HEK293 (cell line): ENCODE data around the gene SPEF1.

Source experiments
- ZNF114 ChIP-seq: fragments of 450-650 bp; formaldehyde crosslinking; IDR thresholded peaks from 2 replicates; pipeline ENCODE4 v1.5.0; 2017; ENCODE audit warnings: missing biosample characterization, missing genetic modification characterization
- ZNF571 ChIP-seq: fragments of 450-650 bp; formaldehyde crosslinking; IDR thresholded peaks from 2 replicates; pipeline ENCODE4 v1.5.0; 2017; ENCODE audit warnings: missing biosample characterization, missing genetic modification characterization
- TF ChIP-seq, protein P1 (sequence below): fragments of 450-650 bp; formaldehyde crosslinking; IDR thresholded peaks from 2 replicates; pipeline ENCODE4 v1.5.1; 2016; ENCODE audit warnings: missing biosample characterization, missing genetic modification characterization
- TF ChIP-seq, protein P2 (sequence below): fragments of 450-650 bp; formaldehyde crosslinking; IDR thresholded peaks from 2 replicates; pipeline ENCODE4 v1.5.1; 2016; ENCODE audit warnings: missing biosample characterization, missing genetic modification characterization
- TF ChIP-seq, protein P3 (sequence below): fragments of 450-650 bp; formaldehyde crosslinking; IDR thresholded peaks from 2 replicates; pipeline ENCODE4 v1.5.1; 2016; ENCODE audit warnings: missing biosample characterization, missing genetic modification characterization
- TF ChIP-seq, protein P4 (sequence below): fragments of 450-650 bp; formaldehyde crosslinking; IDR thresholded peaks from 2 replicates; pipeline ENCODE4 v1.5.1; 2016; ENCODE audit warnings: missing biosample characterization, missing genetic modification characterization
- TF ChIP-seq, protein P5 (sequence below): fragments of 450-650 bp; formaldehyde crosslinking; IDR thresholded peaks from 2 replicates; pipeline ENCODE4 v1.5.1; 2017; ENCODE audit warnings: missing biosample characterization, missing genetic modification characterization

DNA sequence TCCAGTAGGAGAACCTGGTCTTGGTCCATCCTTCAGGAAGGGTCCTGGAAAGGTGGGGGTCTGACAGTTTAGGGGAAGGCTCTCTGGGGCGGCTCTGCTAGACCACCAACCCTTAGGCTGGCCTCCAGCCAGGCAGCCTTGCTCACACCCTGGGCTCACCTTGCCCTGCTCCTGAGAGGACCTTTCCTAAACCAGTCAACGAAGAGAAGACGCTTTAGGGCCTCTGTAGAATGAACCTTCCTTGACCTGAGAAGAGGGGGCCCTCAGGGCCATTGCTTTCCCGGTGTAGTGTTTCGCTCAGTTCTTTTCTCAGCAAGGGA lies 15.9 kb upstream of the SPEF1 start:
- TF ChIP-seq, protein P1, sequence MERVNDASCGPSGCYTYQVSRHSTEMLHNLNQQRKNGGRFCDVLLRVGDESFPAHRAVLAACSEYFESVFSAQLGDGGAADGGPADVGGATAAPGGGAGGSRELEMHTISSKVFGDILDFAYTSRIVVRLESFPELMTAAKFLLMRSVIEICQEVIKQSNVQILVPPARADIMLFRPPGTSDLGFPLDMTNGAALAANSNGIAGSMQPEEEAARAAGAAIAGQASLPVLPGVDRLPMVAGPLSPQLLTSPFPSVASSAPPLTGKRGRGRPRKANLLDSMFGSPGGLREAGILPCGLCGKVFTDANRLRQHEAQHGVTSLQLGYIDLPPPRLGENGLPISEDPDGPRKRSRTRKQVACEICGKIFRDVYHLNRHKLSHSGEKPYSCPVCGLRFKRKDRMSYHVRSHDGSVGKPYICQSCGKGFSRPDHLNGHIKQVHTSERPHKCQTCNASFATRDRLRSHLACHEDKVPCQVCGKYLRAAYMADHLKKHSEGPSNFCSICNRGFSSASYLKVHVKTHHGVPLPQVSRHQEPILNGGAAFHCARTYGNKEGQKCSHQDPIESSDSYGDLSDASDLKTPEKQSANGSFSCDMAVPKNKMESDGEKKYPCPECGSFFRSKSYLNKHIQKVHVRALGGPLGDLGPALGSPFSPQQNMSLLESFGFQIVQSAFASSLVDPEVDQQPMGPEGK (tag by site-specific recombination): no peak
- no peak for TF ChIP-seq ZNF114 (tag by site-specific recombination)
- TF ChIP-seq, protein P2, sequence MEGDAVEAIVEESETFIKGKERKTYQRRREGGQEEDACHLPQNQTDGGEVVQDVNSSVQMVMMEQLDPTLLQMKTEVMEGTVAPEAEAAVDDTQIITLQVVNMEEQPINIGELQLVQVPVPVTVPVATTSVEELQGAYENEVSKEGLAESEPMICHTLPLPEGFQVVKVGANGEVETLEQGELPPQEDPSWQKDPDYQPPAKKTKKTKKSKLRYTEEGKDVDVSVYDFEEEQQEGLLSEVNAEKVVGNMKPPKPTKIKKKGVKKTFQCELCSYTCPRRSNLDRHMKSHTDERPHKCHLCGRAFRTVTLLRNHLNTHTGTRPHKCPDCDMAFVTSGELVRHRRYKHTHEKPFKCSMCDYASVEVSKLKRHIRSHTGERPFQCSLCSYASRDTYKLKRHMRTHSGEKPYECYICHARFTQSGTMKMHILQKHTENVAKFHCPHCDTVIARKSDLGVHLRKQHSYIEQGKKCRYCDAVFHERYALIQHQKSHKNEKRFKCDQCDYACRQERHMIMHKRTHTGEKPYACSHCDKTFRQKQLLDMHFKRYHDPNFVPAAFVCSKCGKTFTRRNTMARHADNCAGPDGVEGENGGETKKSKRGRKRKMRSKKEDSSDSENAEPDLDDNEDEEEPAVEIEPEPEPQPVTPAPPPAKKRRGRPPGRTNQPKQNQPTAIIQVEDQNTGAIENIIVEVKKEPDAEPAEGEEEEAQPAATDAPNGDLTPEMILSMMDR (tag by site-specific recombination): no peak
- TF ChIP-seq, protein P3, sequence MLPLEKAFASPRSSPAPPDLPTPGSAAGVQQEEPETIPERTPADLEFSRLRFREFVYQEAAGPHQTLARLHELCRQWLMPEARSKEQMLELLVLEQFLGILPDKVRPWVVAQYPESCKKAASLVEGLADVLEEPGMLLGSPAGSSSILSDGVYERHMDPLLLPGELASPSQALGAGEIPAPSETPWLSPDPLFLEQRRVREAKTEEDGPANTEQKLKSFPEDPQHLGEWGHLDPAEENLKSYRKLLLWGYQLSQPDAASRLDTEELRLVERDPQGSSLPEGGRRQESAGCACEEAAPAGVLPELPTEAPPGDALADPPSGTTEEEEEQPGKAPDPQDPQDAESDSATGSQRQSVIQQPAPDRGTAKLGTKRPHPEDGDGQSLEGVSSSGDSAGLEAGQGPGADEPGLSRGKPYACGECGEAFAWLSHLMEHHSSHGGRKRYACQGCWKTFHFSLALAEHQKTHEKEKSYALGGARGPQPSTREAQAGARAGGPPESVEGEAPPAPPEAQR (tag by site-specific recombination): no peak
- TF ChIP-seq, protein P4, sequence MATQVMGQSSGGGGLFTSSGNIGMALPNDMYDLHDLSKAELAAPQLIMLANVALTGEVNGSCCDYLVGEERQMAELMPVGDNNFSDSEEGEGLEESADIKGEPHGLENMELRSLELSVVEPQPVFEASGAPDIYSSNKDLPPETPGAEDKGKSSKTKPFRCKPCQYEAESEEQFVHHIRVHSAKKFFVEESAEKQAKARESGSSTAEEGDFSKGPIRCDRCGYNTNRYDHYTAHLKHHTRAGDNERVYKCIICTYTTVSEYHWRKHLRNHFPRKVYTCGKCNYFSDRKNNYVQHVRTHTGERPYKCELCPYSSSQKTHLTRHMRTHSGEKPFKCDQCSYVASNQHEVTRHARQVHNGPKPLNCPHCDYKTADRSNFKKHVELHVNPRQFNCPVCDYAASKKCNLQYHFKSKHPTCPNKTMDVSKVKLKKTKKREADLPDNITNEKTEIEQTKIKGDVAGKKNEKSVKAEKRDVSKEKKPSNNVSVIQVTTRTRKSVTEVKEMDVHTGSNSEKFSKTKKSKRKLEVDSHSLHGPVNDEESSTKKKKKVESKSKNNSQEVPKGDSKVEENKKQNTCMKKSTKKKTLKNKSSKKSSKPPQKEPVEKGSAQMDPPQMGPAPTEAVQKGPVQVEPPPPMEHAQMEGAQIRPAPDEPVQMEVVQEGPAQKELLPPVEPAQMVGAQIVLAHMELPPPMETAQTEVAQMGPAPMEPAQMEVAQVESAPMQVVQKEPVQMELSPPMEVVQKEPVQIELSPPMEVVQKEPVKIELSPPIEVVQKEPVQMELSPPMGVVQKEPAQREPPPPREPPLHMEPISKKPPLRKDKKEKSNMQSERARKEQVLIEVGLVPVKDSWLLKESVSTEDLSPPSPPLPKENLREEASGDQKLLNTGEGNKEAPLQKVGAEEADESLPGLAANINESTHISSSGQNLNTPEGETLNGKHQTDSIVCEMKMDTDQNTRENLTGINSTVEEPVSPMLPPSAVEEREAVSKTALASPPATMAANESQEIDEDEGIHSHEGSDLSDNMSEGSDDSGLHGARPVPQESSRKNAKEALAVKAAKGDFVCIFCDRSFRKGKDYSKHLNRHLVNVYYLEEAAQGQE (tag by site-specific recombination): no peak
- TF ChIP-seq ZNF571 (tag by site-specific recombination): no peak
- TF ChIP-seq, protein P5, sequence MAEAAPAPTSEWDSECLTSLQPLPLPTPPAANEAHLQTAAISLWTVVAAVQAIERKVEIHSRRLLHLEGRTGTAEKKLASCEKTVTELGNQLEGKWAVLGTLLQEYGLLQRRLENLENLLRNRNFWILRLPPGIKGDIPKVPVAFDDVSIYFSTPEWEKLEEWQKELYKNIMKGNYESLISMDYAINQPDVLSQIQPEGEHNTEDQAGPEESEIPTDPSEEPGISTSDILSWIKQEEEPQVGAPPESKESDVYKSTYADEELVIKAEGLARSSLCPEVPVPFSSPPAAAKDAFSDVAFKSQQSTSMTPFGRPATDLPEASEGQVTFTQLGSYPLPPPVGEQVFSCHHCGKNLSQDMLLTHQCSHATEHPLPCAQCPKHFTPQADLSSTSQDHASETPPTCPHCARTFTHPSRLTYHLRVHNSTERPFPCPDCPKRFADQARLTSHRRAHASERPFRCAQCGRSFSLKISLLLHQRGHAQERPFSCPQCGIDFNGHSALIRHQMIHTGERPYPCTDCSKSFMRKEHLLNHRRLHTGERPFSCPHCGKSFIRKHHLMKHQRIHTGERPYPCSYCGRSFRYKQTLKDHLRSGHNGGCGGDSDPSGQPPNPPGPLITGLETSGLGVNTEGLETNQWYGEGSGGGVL: no peak
